Kidney (tissue), 14 donors: ENCODE measurements around the gene HSPH1. TPM values are rescaled to one million over a fixed set of nuclear protein-coding genes. Genes with fewer than 3 reads are reported as not detected.

ENCODE experiments used
- DNase-seq, 5 donors: peaks; one replicate each; pipeline ENCODE4 v3.0.0-alpha.2; 2013 to 2020
- FAIRE-seq: peaks from 2 replicates; lab custom pipeline; 2012; peaks lifted over from hg19 to GRCh38; lab: Jason Lieb, UNC
- H3K27ac ChIP-seq, 2 donors: one replicate each; pipeline ENCODE4 v1.7.0; 2013; ENCODE audit warnings: low read depth in 2 of 2, low read length in 2 of 2, inconsistent platforms in 1 of 2
- H3K27me3 ChIP-seq: one replicate; pipeline ENCODE4 v1.7.1; 2013; ENCODE audit warnings: low read length, inconsistent platforms; ENCODE audit not compliant: control insufficient read depth, insufficient read depth
- H3K36me3 ChIP-seq, 3 donors: one replicate each; pipeline versions ENCODE4 v1.7.0 to v1.7.1; 2013; ENCODE audit warnings: low read length in 3 of 3, control low read depth in 1 of 3, inconsistent platforms in 1 of 3; ENCODE audit not compliant: insufficient read depth in 3 of 3, control insufficient read depth in 2 of 3
- H3K4me1 ChIP-seq, 3 donors: one replicate each; pipeline versions ENCODE4 v1.7.0 to v1.7.1; 2013; ENCODE audit warnings: low read length in 3 of 3, inconsistent platforms in 1 of 3, low read depth in 1 of 3; ENCODE audit not compliant: control insufficient read depth in 2 of 3, insufficient read depth in 2 of 3
- H3K4me3 ChIP-seq, 3 donors: one replicate each; pipeline versions ENCODE4 v1.7.0 to v1.8.1; 2013; ENCODE audit warnings: low read length in 3 of 3, control low read depth in 1 of 3, inconsistent platforms in 1 of 3
- H3K9ac ChIP-seq, 3 donors: one replicate each; pipeline versions ENCODE4 v1.7.0 to v1.7.1; 2013; ENCODE audit warnings: low read length in 3 of 3, control low read depth in 1 of 3, inconsistent platforms in 1 of 3
- H3K9me3 ChIP-seq, 3 donors: one replicate each; pipeline versions ENCODE4 v1.7.0 to v1.7.1; 2013; ENCODE audit warnings: low read length in 3 of 3, control low read depth in 1 of 3, inconsistent platforms in 1 of 3; ENCODE audit not compliant: control insufficient read depth in 2 of 3, insufficient read depth in 1 of 3
- CTCF ChIP-seq: IDR thresholded peaks from 3 replicates; pipeline ENCODE4 v1.5.1; 2012; ENCODE audit warnings: mild to moderate bottlenecking, moderate library complexity, borderline replicate concordance; ENCODE audit not compliant: insufficient read depth; ENCODE audit errors: extremely low read depth
- intact Hi-C: fragments of 100-400 bp; cut with DNase I; formaldehyde crosslinking; loops from one replicate; pipeline ENCODE4 v1.11.1; 2022
- polyA plus RNA-seq: library from polyadenylated mRNA; stranded (reverse); fragments of 350-450 nt; fragmentation: Illumina TruSeq; extraction: RNeasy Lipid Tissue Mini Kit (QIAGEN cat#74804); gene quantifications from one replicate; pipeline ENCODE4 v1.2.3, GENCODE V29; 2014; ENCODE audit warnings: low read depth, low replicate concordance; ENCODE audit not compliant: insufficient read depth
- total RNA-seq: library from RNA; stranded (reverse); fragmentation: NEBNext Ultra II Directional; extraction: Animal tissue kit (Norgen Biotek cat#: 25700); gene quantifications from one replicate; pipeline ENCODE4 v1.2.1, GENCODE V29; 2021
- donor health status: control.
- donor health status: control.
- donor health status: control.
- donor health status: control.
- donor health status: control.
- donor health status: DM: yes; HTN: yes; CAD: no.
- donor health status: Normal renal cell carcinoma (clear cell type).

The HSPH1 gene
- total and polyA plus RNA-seq, 2 donors from 2014 or later: 46.2 to 66.2 TPM

- H3K4me3 ChIP-seq: no peak overlapping the region
- DNase-seq (no peak), FAIRE-seq (no peak)
- H3K9ac ChIP-seq: no peak overlapping the region
- no peaks in the 10 kb centered on the region for H3K27me3 ChIP-seq
- H3K36me3 ChIP-seq: no peaks in the 10 kb centered on the region
- no peak overlapping the region for H3K27ac ChIP-seq
- intact Hi-C loops: no loop called here
- H3K4me1 ChIP-seq: no peaks in the 10 kb centered on the region
- TF ChIP-seq CTCF: no peak
- no peaks in the 10 kb centered on the region for H3K9me3 ChIP-seq
These were observed 39.0 kb downstream of the HSPH1 start for GRCh38 chr13:31122544-31123260.

- Histone ChIP-seq H3K27ac (no peak overlapping the region), H3K36me3 (no peaks in the 10 kb centered on the region), H3K9ac (no peak overlapping the region), H3K4me1 (no peaks in the 10 kb centered on the region), H3K27me3 (no peaks in the 10 kb centered on the region), H3K9me3 (no peaks in the 10 kb centered on the region), H3K4me3 (no peak overlapping the region)
- no peak for TF ChIP-seq CTCF
- intact Hi-C loops: no loop called here
- FAIRE-seq (no peak), DNase-seq (no peak)
These were observed 39.6 kb downstream of the HSPH1 start for GRCh38 chr13:31122143-31122542.

GRCh38 chr13:31121379-31122140, 40.1 kb downstream of the HSPH1 start:
- FAIRE-seq: no peak
- TF ChIP-seq CTCF: no peak
- peak in 3 of 5 donors; percentile 8 to 60 (median 16) for DNase-seq
- H3K4me1 ChIP-seq: no peaks in the 10 kb centered on the region
- no peaks in the 10 kb centered on the region for H3K9me3 ChIP-seq
- H3K36me3 ChIP-seq: no peaks in the 10 kb centered on the region
- intact Hi-C loops: no loop called here
- no peak overlapping the region for H3K27ac ChIP-seq
- no peak overlapping the region for H3K9ac ChIP-seq
- H3K4me3 ChIP-seq: no peak overlapping the region
- no peaks in the 10 kb centered on the region for H3K27me3 ChIP-seq
